HL-60 (cell line): ENCODE results near the gene TLR9.

Experiments
- TF ChIP-seq, protein P1 (sequence below): IDR thresholded peaks from 2 replicates; pipeline ENCODE4 v1.6.1; 2012; ENCODE audit warnings: low read depth; ENCODE audit not compliant: insufficient replicate concordance
- TF ChIP-seq, protein P2 (sequence below): IDR thresholded peaks from one replicate; pipeline ENCODE4 v1.5.1; 2011; ENCODE audit warnings: low read length, control low read depth, inconsistent platforms; ENCODE audit not compliant: insufficient read depth

DNA sequence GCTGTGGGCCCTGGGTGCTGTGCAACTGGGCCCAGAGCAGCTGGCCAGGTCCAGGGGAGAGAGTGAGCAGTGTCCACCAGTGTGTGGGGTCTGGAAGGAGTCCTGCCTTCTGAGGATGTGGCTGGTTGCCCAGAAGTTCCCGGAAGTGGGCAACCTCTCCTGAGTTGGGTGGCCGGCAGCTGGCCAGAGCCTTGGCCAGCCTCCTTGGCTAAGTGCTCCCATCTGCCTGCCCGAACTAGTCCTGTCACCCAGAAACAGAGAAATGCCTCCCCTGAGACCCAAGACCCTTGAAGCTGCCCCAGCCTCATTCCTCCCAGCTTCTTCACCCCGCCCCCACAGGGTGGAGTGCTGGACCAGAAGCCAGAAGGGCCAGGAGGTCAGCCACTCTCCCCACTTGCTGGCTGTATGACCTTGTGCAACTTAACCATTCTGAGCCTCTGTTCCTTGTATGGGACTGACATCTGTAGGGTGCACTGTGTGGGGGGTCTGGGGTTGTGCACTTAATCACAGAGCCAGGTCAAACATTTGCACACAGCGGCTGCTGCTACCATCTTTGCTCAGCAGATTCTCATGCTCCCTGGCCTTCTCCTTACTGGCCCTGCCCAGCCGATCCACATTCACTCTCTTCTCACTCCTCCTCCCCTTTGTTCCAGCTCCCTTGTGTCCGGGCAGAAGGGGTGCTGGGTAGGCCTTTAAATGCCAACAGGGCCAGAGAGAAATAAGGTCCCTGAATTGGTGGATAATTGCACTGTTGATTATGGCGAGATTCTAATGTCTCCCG, 35.0 kb downstream of the TLR9 start:
- TF ChIP-seq, protein P1, sequence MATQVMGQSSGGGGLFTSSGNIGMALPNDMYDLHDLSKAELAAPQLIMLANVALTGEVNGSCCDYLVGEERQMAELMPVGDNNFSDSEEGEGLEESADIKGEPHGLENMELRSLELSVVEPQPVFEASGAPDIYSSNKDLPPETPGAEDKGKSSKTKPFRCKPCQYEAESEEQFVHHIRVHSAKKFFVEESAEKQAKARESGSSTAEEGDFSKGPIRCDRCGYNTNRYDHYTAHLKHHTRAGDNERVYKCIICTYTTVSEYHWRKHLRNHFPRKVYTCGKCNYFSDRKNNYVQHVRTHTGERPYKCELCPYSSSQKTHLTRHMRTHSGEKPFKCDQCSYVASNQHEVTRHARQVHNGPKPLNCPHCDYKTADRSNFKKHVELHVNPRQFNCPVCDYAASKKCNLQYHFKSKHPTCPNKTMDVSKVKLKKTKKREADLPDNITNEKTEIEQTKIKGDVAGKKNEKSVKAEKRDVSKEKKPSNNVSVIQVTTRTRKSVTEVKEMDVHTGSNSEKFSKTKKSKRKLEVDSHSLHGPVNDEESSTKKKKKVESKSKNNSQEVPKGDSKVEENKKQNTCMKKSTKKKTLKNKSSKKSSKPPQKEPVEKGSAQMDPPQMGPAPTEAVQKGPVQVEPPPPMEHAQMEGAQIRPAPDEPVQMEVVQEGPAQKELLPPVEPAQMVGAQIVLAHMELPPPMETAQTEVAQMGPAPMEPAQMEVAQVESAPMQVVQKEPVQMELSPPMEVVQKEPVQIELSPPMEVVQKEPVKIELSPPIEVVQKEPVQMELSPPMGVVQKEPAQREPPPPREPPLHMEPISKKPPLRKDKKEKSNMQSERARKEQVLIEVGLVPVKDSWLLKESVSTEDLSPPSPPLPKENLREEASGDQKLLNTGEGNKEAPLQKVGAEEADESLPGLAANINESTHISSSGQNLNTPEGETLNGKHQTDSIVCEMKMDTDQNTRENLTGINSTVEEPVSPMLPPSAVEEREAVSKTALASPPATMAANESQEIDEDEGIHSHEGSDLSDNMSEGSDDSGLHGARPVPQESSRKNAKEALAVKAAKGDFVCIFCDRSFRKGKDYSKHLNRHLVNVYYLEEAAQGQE: no peak
- TF ChIP-seq, protein P2, sequence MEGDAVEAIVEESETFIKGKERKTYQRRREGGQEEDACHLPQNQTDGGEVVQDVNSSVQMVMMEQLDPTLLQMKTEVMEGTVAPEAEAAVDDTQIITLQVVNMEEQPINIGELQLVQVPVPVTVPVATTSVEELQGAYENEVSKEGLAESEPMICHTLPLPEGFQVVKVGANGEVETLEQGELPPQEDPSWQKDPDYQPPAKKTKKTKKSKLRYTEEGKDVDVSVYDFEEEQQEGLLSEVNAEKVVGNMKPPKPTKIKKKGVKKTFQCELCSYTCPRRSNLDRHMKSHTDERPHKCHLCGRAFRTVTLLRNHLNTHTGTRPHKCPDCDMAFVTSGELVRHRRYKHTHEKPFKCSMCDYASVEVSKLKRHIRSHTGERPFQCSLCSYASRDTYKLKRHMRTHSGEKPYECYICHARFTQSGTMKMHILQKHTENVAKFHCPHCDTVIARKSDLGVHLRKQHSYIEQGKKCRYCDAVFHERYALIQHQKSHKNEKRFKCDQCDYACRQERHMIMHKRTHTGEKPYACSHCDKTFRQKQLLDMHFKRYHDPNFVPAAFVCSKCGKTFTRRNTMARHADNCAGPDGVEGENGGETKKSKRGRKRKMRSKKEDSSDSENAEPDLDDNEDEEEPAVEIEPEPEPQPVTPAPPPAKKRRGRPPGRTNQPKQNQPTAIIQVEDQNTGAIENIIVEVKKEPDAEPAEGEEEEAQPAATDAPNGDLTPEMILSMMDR: no peak
